ENCODE measurements around the gene HHATL. TPM values are rescaled to one million over a fixed set of nuclear protein-coding genes. Genes with fewer than 3 reads are reported as not detected.

The HHATL gene
- total and polyA plus RNA-seq, 4 donors = 0.17 TPM; not detected in 3

- DNase-seq (ENCODE audit: low spot score) = peak; percentile 14
- Histone ChIP-seq H3K9ac (ENCODE audit: low read depth in 1 of 2, low read length in 2 of 2) (no peak overlapping the region), H3K27me3 (ENCODE audit: control insufficient read depth in 4 of 4, insufficient read depth in 4 of 4, low read length in 3 of 4) (no peaks in the 10 kb centered on the region), H3K4me3 (ENCODE audit: low read depth in 1 of 3, low read length in 3 of 3) (no peak overlapping the region), H3K27ac (ENCODE audit: low read depth in 1 of 2, low read length in 2 of 2) (no peak overlapping the region), H3K36me3 (ENCODE audit: control insufficient read depth in 4 of 4, insufficient read depth in 3 of 4, low read depth in 1 of 4, low read length in 3 of 4) (no peaks in the 10 kb centered on the region), H3K9me3 (ENCODE audit: control insufficient read depth in 4 of 4, low read length in 3 of 4) (no peaks in the 10 kb centered on the region), H3K4me1 (ENCODE audit: control insufficient read depth in 4 of 4, insufficient read depth in 4 of 4, low read length in 3 of 4) (peaks cover 0 to 10% (median 6%) of the 10 kb centered on the region in 4 donors)
- no peak for TF ChIP-seq ATF3 (IDR thresholded peaks at IDR 0.05)
- TF ChIP-seq HNF4A (conservative IDR thresholded peaks at IDR 0.05) = no peak
- no peak for TF ChIP-seq ZBTB33 (IDR thresholded peaks at IDR 0.05)
- no peak for TF ChIP-seq NR2F2 (IDR thresholded peaks at IDR 0.05)
- TF ChIP-seq SP1 (IDR thresholded peaks at IDR 0.05) = no peak
- no peak for TF ChIP-seq JUND (IDR thresholded peaks at IDR 0.05)
- TF ChIP-seq RXRA (IDR thresholded peaks at IDR 0.05) = no peak
- TF ChIP-seq REST (IDR thresholded peaks at IDR 0.05) = no peak
- TF ChIP-seq CTCF (IDR thresholded peaks at IDR 0.05; ENCODE audit: low read depth, low read length, missing input control) = no peak
- TF ChIP-seq FOXA2 (IDR thresholded peaks at IDR 0.05) = no peak
- no peak for TF ChIP-seq RAD21 (IDR thresholded peaks at IDR 0.05)
- TF ChIP-seq TAF1 (conservative IDR thresholded peaks at IDR 0.05) = no peak
- TF ChIP-seq MAX (IDR thresholded peaks at IDR 0.05) = no peak
- TF ChIP-seq EGR1 (IDR thresholded peaks at IDR 0.05; ENCODE audit: low read depth in 2 of 2) = no peak
- TF ChIP-seq GABPA (IDR thresholded peaks at IDR 0.05 in 1 of 2, conservative IDR thresholded peaks at IDR 0.05 in 1 of 2) = no peak
- 94% methylated on average over 4 of the region's 4 CpGs for WGBS
Measured at GRCh38 chr3:42742259-42742658, 39.7 kb upstream of the HHATL start.

- Histone ChIP-seq H3K9ac (ENCODE audit: low read depth in 1 of 2, low read length in 2 of 2) (no peak overlapping the region), H3K36me3 (ENCODE audit: control insufficient read depth in 4 of 4, insufficient read depth in 3 of 4, low read depth in 1 of 4, low read length in 3 of 4) (no peaks in the 10 kb centered on the region), H3K4me3 (ENCODE audit: low read depth in 1 of 3, low read length in 3 of 3) (no peak overlapping the region), H3K4me1 (ENCODE audit: control insufficient read depth in 4 of 4, insufficient read depth in 4 of 4, low read length in 3 of 4) (peaks cover 0 to 9% (median 6%) of the 10 kb centered on the region in 4 donors), H3K9me3 (ENCODE audit: control insufficient read depth in 4 of 4, low read length in 3 of 4) (no peaks in the 10 kb centered on the region), H3K27me3 (ENCODE audit: control insufficient read depth in 4 of 4, insufficient read depth in 4 of 4, low read length in 3 of 4) (no peaks in the 10 kb centered on the region), H3K27ac (ENCODE audit: low read depth in 1 of 2, low read length in 2 of 2) (no peak overlapping the region)
- DNase-seq (ENCODE audit: low spot score) = peak; percentile 16
- no peak for TF ChIP-seq RAD21 (IDR thresholded peaks at IDR 0.05)
- 90% methylated on average over 3 of the region's 3 CpGs for WGBS
Measured at GRCh38 chr3:42741796-42742195, 39.2 kb upstream of the HHATL start.

Data from liver (tissue), 9 donors.